GM21447 (cell line): Measurements from ENCODE around the gene PSMG4.

Experiments used
- ATAC-seq: cut with Tn5 transposase; IDR thresholded peaks from one replicate; pipeline ENCODE4 v1.9.1; 2021; ENCODE audit not compliant: unreplicated experiment

PSMG4 gene

DNA sequence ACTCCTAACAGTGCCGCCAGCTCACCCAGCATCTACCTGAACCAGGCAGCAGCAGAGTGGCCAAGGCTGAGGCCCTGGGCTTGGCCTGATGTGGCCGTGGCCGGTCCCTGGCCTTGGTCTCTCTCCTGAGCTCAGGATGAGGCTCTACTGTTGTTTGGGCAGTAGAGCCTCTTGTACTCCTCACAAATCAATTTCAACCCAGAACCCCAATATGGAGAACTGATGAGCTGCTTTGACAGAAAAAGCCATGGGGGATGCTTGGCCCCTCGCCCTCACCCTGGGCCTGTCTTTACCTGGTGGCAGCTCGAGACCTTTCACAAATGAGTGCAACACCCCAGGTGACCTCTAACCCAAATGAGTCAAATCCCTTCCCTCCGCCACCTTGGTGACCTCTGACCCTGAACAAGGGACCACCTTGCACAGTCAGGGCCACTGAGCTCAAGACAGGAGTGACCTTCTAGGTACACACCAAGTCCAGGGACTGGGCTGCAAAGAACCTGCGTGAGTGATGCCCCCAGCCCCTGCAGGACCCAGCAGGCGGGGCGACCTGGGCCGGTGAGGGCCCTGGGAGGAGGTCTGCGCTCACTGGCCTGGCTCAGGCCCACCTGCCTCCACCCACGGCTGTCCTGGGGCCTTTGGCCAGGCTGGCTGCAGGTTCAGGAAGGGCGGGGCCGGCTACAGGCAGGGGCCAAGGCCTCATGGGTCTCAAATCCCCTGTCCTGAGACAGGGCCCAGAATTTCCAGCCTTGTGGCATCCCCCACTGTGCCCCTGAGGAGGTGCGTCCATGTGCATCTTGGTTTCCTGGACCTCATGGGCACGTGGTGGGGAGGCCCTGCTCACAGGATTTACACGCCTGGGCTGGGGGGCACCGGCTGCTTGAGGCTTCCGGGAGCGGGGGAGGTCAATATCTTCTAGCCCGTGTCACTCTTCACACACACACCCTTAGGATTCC is 30.2 kb downstream of the PSMG4 start:
- ATAC-seq, result no peak

DNA sequence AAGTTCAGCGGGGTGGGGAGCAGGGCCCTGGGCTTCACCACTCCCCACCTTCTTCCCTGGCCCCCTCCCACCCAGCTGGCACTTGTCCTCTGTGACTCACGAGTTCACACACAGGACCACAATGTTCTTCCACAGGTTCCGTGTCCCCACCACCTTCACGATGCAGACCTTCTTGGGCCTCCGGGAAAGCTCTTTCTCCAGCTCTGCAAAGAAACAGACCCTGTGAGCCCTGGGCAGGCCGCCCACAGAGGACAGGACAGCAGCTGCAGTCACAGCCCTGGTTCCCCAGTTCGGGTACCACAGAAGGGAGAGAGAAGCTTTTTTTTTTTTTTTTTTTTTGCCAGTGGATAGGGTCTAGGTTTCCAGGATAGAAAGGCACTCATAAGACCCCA is 30.9 kb downstream of the PSMG4 start:
- no peak for ATAC-seq

DNA sequence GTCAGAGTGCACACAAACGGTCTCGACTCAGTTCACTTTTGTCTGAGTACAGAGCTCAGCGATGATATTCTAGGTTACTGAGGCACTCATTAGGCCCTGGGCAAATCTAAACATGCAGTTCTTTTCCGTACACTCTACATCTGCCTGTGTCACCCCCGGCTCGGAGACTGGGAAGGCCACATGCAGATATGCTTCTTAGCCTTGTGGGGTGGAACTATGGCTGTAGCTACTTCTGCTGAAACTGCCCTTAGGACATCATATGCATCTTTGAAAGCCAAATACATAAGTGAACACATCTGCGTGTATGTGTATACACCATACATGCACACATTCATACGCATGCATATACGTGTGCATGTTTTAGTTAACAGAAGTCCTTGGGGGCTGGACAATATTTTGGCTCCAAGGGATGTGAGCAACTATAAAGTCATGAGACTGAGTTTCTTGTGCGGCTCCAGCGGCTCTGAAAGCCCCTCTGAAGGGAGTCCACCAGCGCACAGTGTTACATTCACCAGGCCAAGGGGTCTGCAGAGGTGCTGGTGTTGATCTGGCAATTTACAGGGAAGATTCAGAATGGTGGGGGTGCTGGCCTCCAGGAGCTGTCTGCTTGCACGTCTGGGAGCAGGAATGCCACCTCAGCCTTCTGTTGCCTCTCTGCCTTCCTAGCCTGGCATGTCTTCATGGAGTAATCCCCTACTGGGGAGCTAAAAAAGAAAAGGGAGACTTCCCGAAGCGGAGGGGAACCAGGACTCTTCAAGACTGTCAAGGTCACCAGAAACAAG is 31.6 kb downstream of the PSMG4 start:
- no peak for ATAC-seq

DNA sequence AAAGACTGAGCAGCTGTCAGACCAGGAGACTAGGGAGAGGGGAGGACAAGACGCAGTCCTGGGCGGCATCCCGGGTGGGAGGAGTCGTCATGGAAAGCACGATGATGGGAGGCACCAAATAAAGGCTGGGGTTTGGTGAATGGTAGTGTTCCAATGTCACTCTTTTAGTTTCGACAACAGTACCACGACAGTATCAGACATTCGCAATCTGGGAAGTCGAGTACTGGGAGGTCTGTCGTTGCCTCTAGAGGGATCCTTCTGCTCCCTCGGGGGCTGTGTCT is 32.1 kb downstream of the PSMG4 start:
- ATAC-seq, result no peak

DNA sequence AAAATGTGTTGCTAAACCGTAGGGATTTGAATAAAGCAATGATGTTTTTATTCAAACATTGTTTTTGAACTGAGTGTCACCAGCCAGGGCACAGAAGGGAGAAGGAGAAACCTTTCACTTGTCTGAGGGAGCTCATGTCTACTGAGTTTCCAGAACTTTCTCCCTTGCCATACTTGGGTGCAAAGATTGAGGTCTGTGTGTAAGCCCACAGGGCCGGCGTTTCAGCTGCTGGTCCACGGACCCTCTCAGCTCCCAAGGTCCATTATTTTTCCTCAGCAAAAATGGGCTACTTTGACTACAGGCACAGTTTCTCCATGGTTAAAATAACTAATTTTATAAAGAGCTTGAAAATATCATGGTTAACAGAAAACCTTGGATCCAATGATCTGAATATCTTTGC is 32.6 kb downstream of the PSMG4 start:
- ATAC-seq, result no peak

DNA sequence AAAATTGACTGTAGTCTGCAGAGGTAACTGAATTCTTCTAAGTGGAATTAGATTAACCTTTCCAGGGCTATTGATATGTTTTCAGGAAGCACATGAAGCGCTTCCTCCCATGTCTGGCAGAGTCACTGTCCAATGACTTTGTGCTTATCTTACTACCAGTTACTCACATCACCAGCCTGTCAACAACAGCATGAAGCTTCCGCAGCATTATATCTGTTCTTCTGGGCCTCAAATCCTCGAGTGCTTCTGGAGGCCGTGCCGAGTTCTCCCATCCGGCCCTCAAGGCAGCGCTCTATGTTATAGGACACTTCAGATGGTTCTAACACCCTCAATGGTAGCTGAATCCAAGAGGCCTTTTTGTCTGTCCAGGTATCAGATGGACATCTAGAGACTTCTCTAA is 33.2 kb downstream of the PSMG4 start:
- ATAC-seq, result no peak

DNA sequence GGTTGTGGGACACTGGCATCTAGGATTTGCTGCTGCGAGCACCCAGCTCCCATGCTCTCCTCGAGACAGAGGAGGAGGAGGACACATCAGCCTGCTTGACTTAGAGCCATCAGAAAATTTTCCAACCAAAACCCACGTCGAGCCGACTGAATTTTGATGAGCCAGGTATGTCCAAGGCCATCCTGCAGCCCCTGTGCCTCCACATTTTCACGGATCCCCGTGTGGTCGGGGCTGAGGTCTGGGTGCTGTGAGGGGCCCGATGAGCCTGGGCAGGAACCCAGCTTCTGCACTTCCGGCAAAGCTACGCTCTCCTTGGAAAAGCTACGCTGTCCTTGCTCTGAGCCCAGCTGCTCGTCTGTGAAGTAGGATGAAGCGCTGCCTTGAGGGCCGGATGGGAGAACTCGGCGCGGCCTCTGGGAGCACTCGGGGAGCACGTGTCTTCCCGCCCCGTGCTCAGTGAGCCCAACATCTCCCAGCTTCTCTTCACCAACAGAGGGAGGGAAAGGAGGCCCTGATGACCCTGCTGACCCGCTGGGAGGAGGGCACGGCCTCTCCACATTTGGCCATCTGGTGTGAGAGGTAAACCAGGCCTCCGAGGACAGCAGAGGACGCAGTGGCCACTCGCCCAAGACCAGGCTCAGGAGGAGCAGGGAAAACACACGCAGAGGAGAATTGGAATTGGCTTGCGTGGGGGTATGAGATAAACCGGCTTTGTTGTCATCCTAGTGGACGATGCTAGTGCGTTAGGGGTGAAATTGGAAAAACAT is 33.9 kb downstream of the PSMG4 start:
- ATAC-seq, result no peak

DNA sequence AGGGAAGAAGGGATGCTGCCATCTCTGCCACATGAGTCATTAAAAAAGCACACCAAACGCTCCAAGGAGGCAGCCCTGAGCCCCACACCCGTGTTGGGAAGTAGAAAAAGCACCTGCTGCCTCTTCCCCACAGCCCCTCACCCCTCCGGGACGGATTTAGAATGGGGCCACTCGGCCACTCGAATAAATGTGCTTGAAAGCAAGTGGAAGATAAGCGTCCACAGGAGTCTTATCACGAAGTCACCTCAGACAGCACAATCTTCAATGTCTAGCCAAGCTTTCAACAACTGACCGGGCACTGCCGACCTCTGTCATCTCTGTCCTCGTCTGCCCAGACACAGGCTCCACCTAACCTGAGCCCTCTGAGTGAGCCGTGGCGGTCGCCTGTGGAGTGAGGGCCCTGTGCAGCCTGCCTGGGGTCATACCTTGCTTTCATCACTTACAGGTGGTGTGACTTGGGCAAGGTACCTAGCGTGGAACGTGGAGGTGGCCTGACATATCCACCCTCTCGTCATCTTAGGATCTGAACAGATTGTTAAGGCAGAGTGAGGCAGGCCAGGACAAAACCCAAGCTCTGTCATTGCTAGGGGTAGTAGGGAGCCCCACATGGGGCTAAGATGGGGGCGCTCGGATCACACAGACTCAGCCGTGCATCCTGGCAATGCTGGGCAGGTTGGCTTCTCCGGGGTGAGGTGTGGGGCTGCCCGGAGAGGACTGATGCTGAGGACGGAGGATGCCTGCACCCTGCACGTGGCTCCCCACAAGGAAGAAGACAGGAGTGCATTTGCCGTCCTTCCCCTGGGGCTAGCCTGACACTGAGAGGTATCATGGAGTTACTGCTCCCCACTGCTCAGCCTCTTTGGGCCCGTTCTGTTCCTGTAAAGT is 34.8 kb downstream of the PSMG4 start:
- no peak for ATAC-seq

DNA sequence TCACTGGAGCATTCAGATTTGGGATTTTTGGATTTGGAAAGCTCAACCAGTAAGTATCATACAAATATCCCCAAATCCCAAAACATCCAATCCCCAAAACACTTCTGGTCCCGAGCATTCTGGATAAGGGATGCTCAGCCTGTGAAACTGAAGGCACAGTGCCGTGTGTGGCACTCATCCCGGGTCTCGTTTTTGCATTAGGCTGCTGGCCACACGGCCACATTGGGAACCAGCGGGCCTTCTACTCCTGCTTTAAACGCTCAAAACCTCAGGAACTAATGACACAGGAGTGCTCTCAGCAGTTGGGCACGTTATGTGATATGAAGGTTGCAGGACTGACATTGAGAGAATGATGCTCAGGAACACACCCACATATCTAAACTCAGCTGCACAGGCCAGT is 35.6 kb downstream of the PSMG4 start:
- no peak for ATAC-seq

DNA sequence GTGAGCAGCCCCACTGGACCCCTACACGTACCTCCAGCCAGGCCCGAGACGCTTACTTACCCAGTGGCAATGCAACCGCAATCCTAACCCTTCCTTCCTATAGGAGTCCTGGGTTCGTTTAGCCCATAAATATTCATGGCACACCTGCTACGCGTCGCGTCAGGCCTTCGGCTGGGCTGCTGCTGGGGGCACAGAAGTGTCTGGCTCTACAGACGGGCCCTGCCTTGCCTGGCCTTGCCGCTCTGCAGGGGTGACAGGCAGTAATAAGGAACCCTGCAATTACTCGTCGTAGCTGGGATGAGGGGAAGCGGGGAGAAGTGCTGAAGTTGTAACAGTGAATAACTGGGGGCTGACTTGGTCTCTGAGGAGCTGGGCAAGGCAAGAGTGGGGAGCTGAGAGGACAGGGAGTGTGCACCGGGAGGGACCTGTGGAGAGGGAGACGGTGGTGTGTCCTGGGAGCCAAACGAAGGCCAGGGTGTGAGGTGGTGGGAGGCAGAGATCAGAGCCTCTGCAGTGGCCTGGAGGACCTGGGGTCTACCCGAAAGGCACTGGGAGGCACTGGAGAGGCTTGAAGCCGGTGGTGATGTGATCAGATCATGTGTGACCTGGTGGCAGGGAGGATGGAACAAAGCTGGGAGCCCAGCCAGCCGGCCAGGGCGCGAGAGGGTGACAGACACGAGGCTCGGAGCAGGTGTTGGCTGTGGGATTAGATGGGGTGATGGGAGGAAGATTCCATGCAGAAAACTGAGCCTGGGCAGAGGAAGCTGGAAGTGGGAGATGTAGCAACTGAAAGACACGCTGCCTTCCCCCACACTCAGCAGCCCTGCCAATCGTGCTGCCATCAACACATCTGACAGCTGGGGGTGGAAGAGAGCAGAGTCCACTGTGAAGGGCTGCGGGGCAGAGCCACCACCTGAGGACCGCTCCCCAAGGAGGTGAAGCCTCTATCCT is 36.4 kb downstream of the PSMG4 start:
- no peak for ATAC-seq

DNA sequence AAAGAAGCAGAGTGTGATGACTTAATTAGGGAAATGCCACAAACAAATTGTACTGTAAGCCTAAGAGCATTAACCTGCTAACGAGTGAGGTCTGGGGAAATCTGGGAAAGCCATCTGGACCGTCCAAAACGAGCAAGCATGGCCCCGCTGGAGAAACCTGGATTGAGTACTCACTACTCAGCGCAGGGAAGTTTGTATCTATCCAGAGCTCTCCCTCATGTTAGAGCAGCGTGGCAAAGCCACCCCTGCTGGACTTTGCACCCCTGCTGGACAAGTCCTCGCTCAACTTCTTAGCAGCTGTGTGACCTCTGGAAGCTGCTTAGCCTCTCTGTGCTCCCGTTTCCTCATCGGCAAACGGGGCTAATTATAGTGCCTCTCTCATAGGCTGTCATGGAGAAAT is 37.3 kb downstream of the PSMG4 start:
- ATAC-seq, result no peak

DNA sequence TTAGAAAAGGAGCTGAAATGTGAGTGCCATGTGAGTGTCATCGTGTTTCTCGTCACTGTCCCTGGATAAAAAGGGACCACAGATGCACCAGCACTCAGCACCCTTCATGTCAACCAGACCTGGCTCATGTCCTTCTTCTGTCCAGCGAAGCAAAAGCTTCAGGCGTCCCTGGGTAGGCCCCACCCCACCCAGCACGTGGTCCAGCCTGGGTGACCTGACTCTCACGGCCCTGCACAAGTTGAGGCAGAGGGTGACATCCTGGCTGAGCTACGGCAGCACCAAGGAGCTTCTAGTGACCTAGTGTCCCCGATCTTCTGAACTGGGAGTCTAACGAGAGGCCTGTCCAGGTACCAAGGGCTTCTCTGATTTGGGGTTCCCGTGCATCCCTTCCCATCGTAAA is 37.8 kb downstream of the PSMG4 start:
- ATAC-seq, result no peak

DNA sequence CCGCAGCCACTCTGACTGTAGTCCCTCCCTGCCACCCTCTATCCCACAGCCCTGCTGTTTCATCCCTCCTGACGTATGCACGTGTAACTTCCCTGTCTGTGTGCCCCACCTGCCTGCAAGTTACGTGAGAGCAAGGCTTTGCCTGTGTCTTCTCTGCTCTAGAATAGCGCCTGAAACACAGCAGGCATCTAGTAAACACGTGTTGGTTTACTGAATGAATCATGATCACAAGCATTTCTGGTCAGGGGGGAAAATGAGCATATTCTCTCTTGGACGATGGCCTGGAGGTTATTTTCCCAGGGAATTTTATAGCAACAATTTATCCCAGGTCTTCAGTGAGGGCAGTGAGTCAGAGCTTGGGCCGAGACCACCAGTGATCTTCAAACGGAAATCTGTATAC is 38.3 kb downstream of the PSMG4 start:
- ATAC-seq, result no peak

DNA sequence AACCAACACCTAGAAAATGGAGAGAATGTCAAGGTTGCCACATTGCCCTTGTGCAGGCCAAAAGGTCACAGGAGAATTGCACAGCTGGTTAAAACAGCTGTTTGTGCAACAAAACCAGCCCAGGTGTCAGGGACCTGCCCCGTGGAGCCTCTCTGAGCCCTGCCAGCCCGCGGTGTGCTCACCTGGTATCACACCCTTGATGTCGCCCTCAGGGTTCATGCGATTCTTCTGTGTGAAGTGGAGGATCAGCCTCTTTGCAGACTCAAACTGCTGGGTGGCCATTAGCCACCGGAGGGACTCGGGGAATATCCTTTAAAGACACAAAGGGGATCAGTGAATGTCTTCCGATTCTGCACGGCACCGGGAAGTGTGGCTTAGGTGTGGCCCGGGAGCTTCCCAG is 39.2 kb downstream of the PSMG4 start:
- no peak for ATAC-seq

DNA sequence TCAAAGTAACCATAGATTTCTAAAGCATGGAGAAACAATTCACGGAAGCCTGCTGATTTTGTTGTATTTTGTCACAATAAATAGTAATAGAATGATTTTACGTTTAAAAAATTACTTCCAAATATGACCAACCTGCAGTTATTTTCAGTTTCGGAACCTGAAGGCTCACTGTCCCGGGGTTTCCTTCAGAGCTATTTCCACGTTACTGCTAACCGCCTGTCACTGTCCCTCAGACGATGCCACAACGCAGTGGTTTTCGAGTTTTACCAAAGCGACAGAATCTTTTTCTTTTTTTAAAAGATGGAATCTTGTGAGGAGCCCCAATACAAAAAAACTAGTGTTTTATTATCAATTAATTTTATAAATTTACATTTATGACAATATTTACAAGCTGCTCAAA is 40.5 kb downstream of the PSMG4 start:
- ATAC-seq, result no peak

DNA sequence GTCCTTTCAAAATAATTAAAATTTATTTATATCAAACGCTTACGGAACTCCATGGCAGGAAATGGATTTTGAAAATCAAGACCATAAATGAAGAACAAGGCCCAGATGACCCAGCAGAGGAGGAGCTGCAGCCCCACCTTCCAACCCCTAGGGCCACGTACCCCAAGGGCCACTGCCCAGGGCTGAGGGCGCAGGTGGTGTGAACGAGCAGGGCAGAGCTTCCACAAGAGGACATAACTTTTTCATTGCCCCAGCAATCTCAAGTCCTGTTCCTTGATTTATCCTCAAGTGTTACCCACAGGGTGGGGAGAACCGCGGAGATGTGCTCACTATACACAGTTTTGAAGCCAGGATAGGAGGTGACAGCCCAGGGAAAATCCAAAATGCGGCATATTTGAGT is 42.8 kb downstream of the PSMG4 start:
- ATAC-seq, result no peak

DNA sequence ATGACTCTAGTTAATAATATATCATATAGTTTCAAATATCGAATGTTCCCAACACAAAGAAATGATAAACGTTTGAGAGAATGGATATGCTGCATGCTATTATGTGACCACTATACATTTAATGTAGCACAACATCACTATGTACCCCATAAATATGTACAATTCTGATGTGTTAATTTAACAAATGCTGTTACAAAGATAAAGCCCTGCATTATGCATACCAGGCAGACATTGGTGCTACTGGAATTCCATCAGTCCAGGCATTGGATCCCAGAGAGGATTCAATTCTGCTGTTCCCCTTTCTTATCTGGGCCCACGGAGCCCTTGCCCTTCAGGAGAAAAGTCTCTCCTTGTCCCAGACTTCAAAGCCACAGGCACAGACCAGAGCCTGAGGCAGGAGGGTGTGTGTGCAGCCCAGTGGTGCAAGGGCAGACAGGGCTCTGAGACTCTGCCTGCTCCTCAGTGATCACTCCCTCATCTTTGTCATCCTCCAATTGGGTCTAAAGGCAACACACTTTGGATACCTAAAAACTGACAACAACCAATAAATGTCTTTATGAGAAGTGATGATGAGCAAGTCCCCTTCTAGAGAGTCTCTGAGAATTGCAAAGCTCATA is 45.2 kb downstream of the PSMG4 start:
- no peak for ATAC-seq

DNA sequence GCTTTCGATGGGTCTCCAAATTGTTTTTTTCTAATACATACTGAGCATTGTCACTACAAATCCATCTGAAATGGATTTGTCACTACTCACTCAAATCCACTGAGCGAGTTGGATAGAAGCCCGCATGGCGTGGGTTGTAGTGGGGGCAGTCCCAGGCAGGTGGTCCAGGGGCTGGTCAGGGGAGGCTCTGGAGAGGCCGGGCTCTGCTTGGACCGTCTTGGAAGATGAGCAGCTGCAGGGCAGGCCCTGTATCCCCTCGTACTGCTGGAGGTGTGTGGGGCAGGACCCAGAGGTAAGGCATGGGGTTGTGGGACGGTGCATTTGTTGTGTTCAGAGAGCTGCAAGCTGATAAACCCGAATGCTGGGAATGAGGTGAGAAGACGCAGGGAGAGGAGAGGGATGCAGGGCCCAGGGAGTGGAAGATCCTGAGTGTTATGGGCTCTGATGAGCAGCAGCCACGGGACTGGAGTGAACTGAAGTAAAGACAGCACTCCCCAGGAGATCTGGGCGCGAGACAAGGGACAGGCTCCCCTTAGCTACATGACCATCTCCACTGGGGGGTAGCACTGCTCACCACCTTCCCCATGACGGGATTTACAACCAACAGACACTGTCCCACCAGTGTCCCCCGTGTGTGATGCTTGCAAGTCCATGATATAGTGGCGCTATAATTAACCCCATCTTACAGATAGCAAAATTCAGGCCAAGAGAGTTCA is 45.9 kb downstream of the PSMG4 start:
- ATAC-seq, result no peak

DNA sequence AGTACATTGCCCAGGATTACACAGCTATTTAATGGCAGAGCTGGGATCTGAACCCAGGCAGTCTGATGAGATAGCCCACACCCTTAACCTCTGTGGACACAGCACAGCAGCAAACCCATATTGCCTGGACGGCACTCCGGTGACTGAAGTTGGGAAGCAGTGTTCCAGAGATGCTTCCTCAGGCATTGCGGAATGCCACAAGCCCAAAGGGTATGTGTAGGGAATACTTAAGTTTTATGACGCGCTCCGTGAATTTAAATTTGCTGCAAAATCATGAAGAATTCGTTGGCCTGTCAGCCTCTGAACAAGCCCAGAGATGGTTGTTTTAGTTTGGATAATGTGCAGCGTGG is 46.4 kb downstream of the PSMG4 start:
- no peak for ATAC-seq
